Measurements from ENCODE around the gene DNASE2.

- TF ChIP-seq CTCF (conservative IDR thresholded peaks at IDR 0.05): no peak
- TF ChIP-seq ZFX (IDR thresholded peaks at IDR 0.05): no peak
Observed at GRCh38 chr19:12843999-12844732, 37.1 kb downstream of the DNASE2 start.
